ENCODE results near the gene SMYD3.

GRCh38 chr1:246001837-246002230 is 505.2 kb downstream of the SMYD3 start:
- TF ChIP-seq, protein P1, sequence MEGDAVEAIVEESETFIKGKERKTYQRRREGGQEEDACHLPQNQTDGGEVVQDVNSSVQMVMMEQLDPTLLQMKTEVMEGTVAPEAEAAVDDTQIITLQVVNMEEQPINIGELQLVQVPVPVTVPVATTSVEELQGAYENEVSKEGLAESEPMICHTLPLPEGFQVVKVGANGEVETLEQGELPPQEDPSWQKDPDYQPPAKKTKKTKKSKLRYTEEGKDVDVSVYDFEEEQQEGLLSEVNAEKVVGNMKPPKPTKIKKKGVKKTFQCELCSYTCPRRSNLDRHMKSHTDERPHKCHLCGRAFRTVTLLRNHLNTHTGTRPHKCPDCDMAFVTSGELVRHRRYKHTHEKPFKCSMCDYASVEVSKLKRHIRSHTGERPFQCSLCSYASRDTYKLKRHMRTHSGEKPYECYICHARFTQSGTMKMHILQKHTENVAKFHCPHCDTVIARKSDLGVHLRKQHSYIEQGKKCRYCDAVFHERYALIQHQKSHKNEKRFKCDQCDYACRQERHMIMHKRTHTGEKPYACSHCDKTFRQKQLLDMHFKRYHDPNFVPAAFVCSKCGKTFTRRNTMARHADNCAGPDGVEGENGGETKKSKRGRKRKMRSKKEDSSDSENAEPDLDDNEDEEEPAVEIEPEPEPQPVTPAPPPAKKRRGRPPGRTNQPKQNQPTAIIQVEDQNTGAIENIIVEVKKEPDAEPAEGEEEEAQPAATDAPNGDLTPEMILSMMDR (conservative IDR thresholded peaks at IDR 0.05 in 1 of 2, IDR thresholded peaks at IDR 0.05 in 1 of 2; ENCODE audit: low read depth in 1 of 2, low read length in 2 of 2) = no peak
- no peak for TF ChIP-seq EZH2 (IDR thresholded peaks at IDR 0.05; ENCODE audit: low read length, missing control alignments)
